Loucy (cell line): ENCODE measurements around the gene ACTL6B.

ENCODE experiments used
- H2AFZ ChIP-seq: fragments of 200-600 bp; sonication (generic); 2 replicates; pipeline ENCODE4 v1.6.0; 2016; ENCODE audit warnings: antibody characterized with exemption, mild to moderate bottlenecking, low read length, moderate library complexity
- H3F3A ChIP-seq: fragments of 200-600 bp; 2 replicates; pipeline ENCODE4 v1.6.0; 2016; ENCODE audit warnings: antibody characterized with exemption, low read depth, mild to moderate bottlenecking
- H3K27me3 ChIP-seq: fragments of 200-600 bp; sonication (generic); 2 replicates; pipeline ENCODE4 v1.6.1; 2014; ENCODE audit warnings: low read length, mild to moderate bottlenecking; ENCODE audit not compliant: insufficient read depth, poor library complexity, severe bottlenecking
- H3K36me3 ChIP-seq: fragments of 200-600 bp; sonication (generic); 2 replicates; pipeline ENCODE4 v1.6.1; 2016; ENCODE audit warnings: low read length; ENCODE audit not compliant: insufficient read depth
- H3K4me1 ChIP-seq: fragments of 200-600 bp; sonication (generic); 2 replicates; pipeline ENCODE4 v1.5.1; 2014; ENCODE audit warnings: low read length, mild to moderate bottlenecking; ENCODE audit not compliant: insufficient read depth, poor library complexity, severe bottlenecking
- H3K4me2 ChIP-seq: fragments of 200-600 bp; sonication (generic); 2 replicates; pipeline ENCODE4 v1.6.0; 2014; ENCODE audit warnings: antibody characterized with exemption, low read length, low read depth, mild to moderate bottlenecking; ENCODE audit not compliant: poor library complexity, severe bottlenecking
- H3K4me3 ChIP-seq: fragments of 200-600 bp; sonication (generic); 2 replicates; pipeline ENCODE4 v1.5.1; 2014; ENCODE audit warnings: low read length, mild to moderate bottlenecking, mixed read lengths; ENCODE audit not compliant: poor library complexity, severe bottlenecking
- H3K79me2 ChIP-seq: fragments of 200-600 bp; sonication (generic); 2 replicates; pipeline ENCODE4 v1.6.1; 2014; ENCODE audit warnings: low read length; ENCODE audit not compliant: insufficient read depth
- H3K9ac ChIP-seq: fragments of 200-600 bp; sonication (generic); 2 replicates; pipeline ENCODE4 v1.6.0; 2014; ENCODE audit warnings: mild to moderate bottlenecking, low read depth, low read length, moderate library complexity; ENCODE audit not compliant: poor library complexity, severe bottlenecking
- H3K9me2 ChIP-seq: fragments of 200-600 bp; sonication (generic); replicated peaks from 2 replicates; pipeline ENCODE4 v1.6.1; 2016; ENCODE audit warnings: low read depth, low read length, mixed read lengths
- H3K9me3 ChIP-seq: fragments of 200-600 bp; sonication (generic); 2 replicates; pipeline ENCODE4 v1.6.1; 2014; ENCODE audit warnings: mild to moderate bottlenecking, antibody characterized with exemption, low read length, low read depth; ENCODE audit not compliant: insufficient read depth
- H4K20me1 ChIP-seq: fragments of 200-600 bp; sonication (generic); 2 replicates; pipeline ENCODE4 v1.6.0; 2014; ENCODE audit warnings: antibody characterized with exemption, low read length, mild to moderate bottlenecking; ENCODE audit not compliant: insufficient read depth, poor library complexity, severe bottlenecking
- EZH2phosphoT487 ChIP-seq: fragments of 200-600 bp; IDR thresholded peaks from 2 replicates; pipeline ENCODE4 v1.6.1; 2018; ENCODE audit warnings: antibody characterized with exemption, mild to moderate bottlenecking, moderate library complexity, borderline replicate concordance
- TF ChIP-seq, protein P1 (sequence below): fragments of 200-600 bp; sonication (generic); conservative IDR thresholded peaks from 2 replicates; pipeline ENCODE4 v1.5.1; 2014; ENCODE audit warnings: mild to moderate bottlenecking, antibody characterized with exemption, low read length

Gene ACTL6B

DNA sequence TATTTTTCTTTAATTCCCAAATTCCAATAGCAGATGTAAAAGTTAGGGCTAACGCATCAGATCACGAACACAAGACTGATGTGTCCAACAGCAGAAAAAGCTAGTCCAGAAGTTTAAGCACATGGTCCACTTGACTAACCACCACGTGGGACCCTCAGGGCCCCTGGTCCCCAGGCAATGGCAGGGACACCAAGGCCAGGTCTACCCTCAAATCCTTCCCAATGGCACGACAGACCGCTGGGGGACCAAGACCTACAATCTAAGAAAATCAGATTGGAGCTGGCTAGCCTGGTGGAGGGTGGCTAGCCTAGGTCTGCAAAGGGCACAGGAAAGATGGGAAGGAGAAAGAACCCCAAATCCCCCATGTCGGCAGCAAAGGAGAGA is 36.3 kb upstream of the ACTL6B start:
- no peaks in the 10 kb centered on the region for H3K9me3 ChIP-seq
- peak overlapping the region; percentile 82 for H3K9ac ChIP-seq
- peak overlapping the region; percentile 86 for H3K4me3 ChIP-seq
- no peak overlapping the region for H2AFZ ChIP-seq
- TF ChIP-seq EZH2phosphoT487: no peak
- TF ChIP-seq, protein P1, sequence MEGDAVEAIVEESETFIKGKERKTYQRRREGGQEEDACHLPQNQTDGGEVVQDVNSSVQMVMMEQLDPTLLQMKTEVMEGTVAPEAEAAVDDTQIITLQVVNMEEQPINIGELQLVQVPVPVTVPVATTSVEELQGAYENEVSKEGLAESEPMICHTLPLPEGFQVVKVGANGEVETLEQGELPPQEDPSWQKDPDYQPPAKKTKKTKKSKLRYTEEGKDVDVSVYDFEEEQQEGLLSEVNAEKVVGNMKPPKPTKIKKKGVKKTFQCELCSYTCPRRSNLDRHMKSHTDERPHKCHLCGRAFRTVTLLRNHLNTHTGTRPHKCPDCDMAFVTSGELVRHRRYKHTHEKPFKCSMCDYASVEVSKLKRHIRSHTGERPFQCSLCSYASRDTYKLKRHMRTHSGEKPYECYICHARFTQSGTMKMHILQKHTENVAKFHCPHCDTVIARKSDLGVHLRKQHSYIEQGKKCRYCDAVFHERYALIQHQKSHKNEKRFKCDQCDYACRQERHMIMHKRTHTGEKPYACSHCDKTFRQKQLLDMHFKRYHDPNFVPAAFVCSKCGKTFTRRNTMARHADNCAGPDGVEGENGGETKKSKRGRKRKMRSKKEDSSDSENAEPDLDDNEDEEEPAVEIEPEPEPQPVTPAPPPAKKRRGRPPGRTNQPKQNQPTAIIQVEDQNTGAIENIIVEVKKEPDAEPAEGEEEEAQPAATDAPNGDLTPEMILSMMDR: no peak
- no peaks in the 10 kb centered on the region for H3K9me2 ChIP-seq
- H3K36me3 ChIP-seq: peaks cover 10% of the 10 kb centered on the region; the same call in 1 of the 2 replicates
- H3K27me3 ChIP-seq: no peaks in the 10 kb centered on the region
- H3K4me2 ChIP-seq: peak overlapping the region; percentile 92
- no peaks in the 10 kb centered on the region for H3F3A ChIP-seq
- peaks cover 32% of the 10 kb centered on the region for H3K4me1 ChIP-seq
- peaks cover 61% of the 10 kb centered on the region for H3K79me2 ChIP-seq
- peaks cover 60% of the 10 kb centered on the region for H4K20me1 ChIP-seq

DNA sequence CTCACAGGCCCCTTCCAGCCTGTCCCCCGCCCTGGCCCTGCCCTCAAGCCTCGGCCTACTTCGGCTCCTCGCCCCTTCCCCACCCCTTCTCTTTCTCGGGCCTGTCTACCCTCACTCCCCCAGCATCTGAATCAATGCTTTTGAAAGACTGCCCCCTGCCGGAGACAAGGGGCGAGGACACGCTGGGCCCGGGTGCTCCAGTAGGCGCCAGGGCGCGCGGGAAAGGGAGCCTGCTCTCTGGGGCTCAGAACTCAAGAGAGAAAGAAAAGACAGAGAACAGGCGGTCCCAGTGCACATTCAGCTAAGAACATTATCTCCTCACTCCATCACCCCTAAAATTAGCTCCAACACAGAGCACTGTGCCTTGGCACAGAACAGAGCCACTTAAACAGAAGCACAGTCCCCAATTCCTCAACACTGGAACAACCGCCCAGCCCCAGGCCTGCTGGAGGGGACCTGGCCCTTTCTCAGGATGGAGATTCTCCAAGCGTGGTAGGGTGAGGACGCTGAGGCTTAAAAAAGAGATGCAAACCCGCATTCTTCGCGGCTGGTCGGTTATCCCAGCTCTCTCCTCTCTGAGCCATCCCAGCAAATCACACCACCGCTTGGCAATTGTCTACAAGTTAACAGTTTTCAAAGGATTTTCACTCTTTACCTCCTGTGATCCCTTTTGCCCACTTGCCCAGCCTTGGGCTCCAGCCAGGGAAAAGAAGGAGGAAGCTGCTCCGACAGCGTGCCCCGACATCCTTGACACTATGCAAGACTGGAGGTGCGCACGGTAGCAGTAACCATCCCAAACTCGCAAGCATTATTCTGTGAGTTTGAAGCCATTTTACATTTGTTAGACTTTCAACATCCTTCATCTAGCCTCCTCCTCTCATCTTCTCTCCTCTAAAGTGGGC is 35.7 kb upstream of the ACTL6B start:
- H3K4me3 ChIP-seq: peak overlapping the region; percentile 86
- peaks cover 32% of the 10 kb centered on the region for H3K4me1 ChIP-seq
- H2AFZ ChIP-seq: no peak overlapping the region
- peak overlapping the region; percentile 82 for H3K9ac ChIP-seq
- H3K36me3 ChIP-seq: peaks cover 16% of the 10 kb centered on the region; the same call in 1 of the 2 replicates
- H3K27me3 ChIP-seq: no peaks in the 10 kb centered on the region
- H3K4me2 ChIP-seq: peak overlapping the region; percentile 92
- H3K79me2 ChIP-seq: peaks cover 61% of the 10 kb centered on the region
- no peaks in the 10 kb centered on the region for H3K9me3 ChIP-seq
- peaks cover 63% of the 10 kb centered on the region for H4K20me1 ChIP-seq
- no peaks in the 10 kb centered on the region for H3F3A ChIP-seq
- no peak for TF ChIP-seq EZH2phosphoT487
- TF ChIP-seq, protein P1: peak; percentile 87
- no peaks in the 10 kb centered on the region for H3K9me2 ChIP-seq

DNA sequence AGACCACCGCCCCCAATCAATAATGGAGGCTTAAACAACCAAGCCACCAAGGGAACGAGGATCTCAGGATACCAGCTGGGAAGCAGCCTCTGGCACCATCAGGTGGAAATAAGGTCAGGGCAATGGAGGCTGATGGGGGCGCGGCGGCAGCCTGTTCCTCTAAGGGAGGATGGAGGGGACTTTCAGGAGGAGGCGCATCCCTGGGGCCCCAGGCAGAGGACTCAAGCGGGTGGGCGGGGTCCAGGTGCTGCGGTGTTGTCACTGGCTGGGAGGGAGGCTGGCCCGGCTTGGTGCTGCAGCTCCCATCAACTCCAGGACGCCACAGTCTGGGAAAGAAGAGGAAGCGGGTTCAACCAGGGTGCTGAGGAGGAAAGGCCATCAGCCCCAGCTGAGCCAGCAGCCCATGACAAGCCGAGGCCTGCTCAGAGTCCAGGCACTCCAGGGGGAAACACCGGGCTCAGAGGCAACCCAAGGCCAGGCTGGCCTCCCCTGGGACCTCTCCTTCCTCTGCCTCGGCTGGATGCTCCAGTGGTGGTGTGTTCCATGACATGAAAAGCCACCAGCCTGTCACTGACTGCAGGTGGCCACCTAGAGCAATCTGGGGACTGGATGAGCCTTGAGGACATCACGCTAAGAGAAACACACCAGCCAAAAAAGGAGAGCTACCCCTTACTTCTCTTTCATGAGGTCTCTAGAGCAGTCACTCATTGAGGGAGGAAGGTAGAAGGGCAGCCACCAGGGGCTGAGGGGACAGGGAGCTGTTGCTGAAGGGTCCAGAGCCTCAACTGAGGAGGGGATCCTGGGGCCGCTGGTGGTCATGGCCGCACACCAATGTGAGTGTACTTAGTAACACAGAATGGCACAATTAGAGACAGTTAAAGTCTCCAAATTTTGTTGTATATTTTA is 33.2 kb upstream of the ACTL6B start:
- H3F3A ChIP-seq: no peaks in the 10 kb centered on the region
- H3K4me1 ChIP-seq: peaks cover 32% of the 10 kb centered on the region
- peaks cover 61% of the 10 kb centered on the region for H3K79me2 ChIP-seq
- H4K20me1 ChIP-seq: peaks cover 68% of the 10 kb centered on the region
- H3K9ac ChIP-seq: peak overlapping the region; percentile 35
- H2AFZ ChIP-seq: no peak overlapping the region
- H3K4me3 ChIP-seq: peak overlapping the region; percentile 27
- H3K9me3 ChIP-seq: no peaks in the 10 kb centered on the region
- peak overlapping the region; percentile 43 for H3K4me2 ChIP-seq
- no peaks in the 10 kb centered on the region for H3K27me3 ChIP-seq
- H3K9me2 ChIP-seq: no peaks in the 10 kb centered on the region
- H3K36me3 ChIP-seq: peaks cover 38% of the 10 kb centered on the region; the same call in 1 of the 2 replicates
- TF ChIP-seq, protein P1: peak; percentile 29
- TF ChIP-seq EZH2phosphoT487: no peak
